Panc1 (cell line): ENCODE measurements around the gene MYRIP. TPM values are rescaled to one million over a fixed set of nuclear protein-coding genes. Genes with fewer than 3 reads are reported as not detected.

Experiments used
- ATAC-seq: fragments of 200-7000 bp; cut with Tn5 transposase; 2 replicates; pipeline ENCODE4 v1.9.1; 2020; ENCODE audit warnings: mild to moderate bottlenecking, moderate library complexity
- BruUV-seq: library from RNA; stranded (reverse); fragments of 400-500 nt; replicated peaks from 2 replicates; lab custom pipeline; 2021; lab: Mats Ljungman, UMichigan
- CTCF ChIA-PET: fragments of 300-600 bp; sonication (Branson Sonifier 250); formaldehyde crosslinking; loops from one replicate; lab custom pipeline; 2022; ENCODE audit warnings: antibody characterized with exemption; lab: Charles Lee
- POLR2A ChIA-PET: fragments of 300-600 bp; sonication (Branson Sonifier 250); formaldehyde crosslinking; loops from one replicate; lab custom pipeline; 2022; ENCODE audit warnings: antibody characterized with exemption; lab: Charles Lee
- DNase-seq: peaks from one replicate; pipeline ENCODE4 v3.0.0-alpha.2; 2010; ENCODE audit warnings: low read depth, low spot score
- H3K27ac ChIP-seq: 2 replicates; pipeline ENCODE4 v1.5.1; 2011; ENCODE audit warnings: mild to moderate bottlenecking, low read length, inconsistent platforms
- H3K27me3 ChIP-seq: fragments of 200-500 bp; sonication (Bioruptor generic); 2 replicates; pipeline ENCODE4 v1.6.0; 2014; ENCODE audit warnings: low read length, inconsistent platforms; ENCODE audit not compliant: control insufficient read depth, insufficient read depth
- H3K36me3 ChIP-seq: fragments of 200-500 bp; sonication (Bioruptor generic); 2 replicates; pipeline ENCODE4 v1.5.1; 2014; ENCODE audit warnings: inconsistent platforms, mild to moderate bottlenecking, low read length, moderate library complexity; ENCODE audit not compliant: control insufficient read depth, insufficient read depth
- H3K4me1 ChIP-seq: 2 replicates; pipeline ENCODE4 v1.5.1; 2011; ENCODE audit warnings: inconsistent platforms, mild to moderate bottlenecking, low read length, moderate library complexity; ENCODE audit not compliant: control insufficient read depth, insufficient read depth
- H3K4me3 ChIP-seq, 2 experiments: 2 replicates each; pipeline ENCODE4 v1.5.1; 2011 to 2012; ENCODE audit warnings: low read depth in 2 of 2, low read length in 2 of 2, mild to moderate bottlenecking in 2 of 2, inconsistent platforms in 1 of 2, moderate library complexity in 1 of 2
- H3K9me3 ChIP-seq: fragments of 200-500 bp; sonication (Bioruptor generic); 2 replicates; pipeline ENCODE4 v1.5.1; 2014; ENCODE audit warnings: low read depth, mild to moderate bottlenecking, inconsistent platforms, low read length, moderate library complexity; ENCODE audit not compliant: control insufficient read depth, insufficient read depth
- POLR2AphosphoS5 ChIP-seq: IDR thresholded peaks from 2 replicates; pipeline ENCODE4 v1.6.1; 2012; ENCODE audit warnings: mild to moderate bottlenecking, low read depth, low read length, moderate library complexity
- SIN3A ChIP-seq: IDR thresholded peaks from 2 replicates; pipeline ENCODE4 v1.6.1; 2012; ENCODE audit warnings: low read depth, mild to moderate bottlenecking, low read length, moderate library complexity, borderline replicate concordance; ENCODE audit not compliant: insufficient read depth
- TCF7L2 ChIP-seq: IDR thresholded peaks from 2 replicates; pipeline ENCODE4 v1.6.1; 2011; ENCODE audit warnings: mild to moderate bottlenecking, low read depth, low read length, inconsistent platforms
- in situ Hi-C: cut with HindIII; loops from 2 replicates; pipeline ENCODE4 v1.10.0; 2016; ENCODE audit warnings: low sequenced_read_pairs, low pct_unique_long_range_greater_than_20kb
- intact Hi-C: fragments of 100-400 bp; cut with micrococcal nuclease; formaldehyde crosslinking; loops from one replicate; pipeline ENCODE4 v1.10.0; 2022; ENCODE audit not compliant: unreplicated experiment
- total RNA-seq: library from RNA; stranded (reverse); gene quantifications from one replicate; pipeline ENCODE4 v1.2.1, GENCODE V29; 2021; ENCODE audit not compliant: unreplicated experiment
- TF ChIP-seq, protein P1 (sequence below): fragments of 450-650 bp; IDR thresholded peaks from 2 replicates; pipeline ENCODE4 v1.5.1; 2017; ENCODE audit warnings: mild to moderate bottlenecking
- TF ChIP-seq, protein P2 (sequence below), 2 experiments: IDR thresholded peaks; 2 replicates each; pipeline ENCODE4 v1.6.1; 2011 to 2012; ENCODE audit warnings: low read depth in 2 of 2, control low read depth in 1 of 2, low read length in 1 of 2, mild to moderate bottlenecking in 1 of 2, moderate library complexity in 1 of 2; ENCODE audit not compliant: insufficient read depth in 1 of 2

MYRIP gene
- total RNA-seq, 1 experiment from 2014 or later = 0.59 TPM

DNA sequence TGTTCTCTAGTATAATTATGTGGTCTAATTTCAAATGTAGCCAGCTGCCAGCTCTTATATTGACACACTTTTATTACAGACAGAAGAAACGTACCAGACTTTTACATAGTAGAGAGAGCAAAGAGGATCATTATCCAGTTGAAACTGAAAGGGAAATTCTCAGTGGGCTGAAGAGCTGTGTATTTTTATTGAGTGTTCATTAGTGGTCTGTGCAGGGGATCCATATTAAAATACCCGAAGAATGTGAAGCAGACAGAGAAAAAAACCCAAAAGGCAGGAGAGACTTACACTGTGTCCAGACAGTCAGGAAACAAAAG is 41.3 kb downstream of the MYRIP start:
- H3K27me3 ChIP-seq = no peaks in the 10 kb centered on the region
- H3K4me3 ChIP-seq = no peak overlapping the region
- no TSS peak for BruUV-seq
- intact Hi-C loops = no loop called here
- ChIA-PET CTCF (no interaction called here), POLR2A (no interaction called here)
- no peaks in the 10 kb centered on the region for H3K36me3 ChIP-seq
- no peaks in the 10 kb centered on the region for H3K9me3 ChIP-seq
- ATAC-seq (no peak), DNase-seq (no peak)
- TF ChIP-seq, protein P1, sequence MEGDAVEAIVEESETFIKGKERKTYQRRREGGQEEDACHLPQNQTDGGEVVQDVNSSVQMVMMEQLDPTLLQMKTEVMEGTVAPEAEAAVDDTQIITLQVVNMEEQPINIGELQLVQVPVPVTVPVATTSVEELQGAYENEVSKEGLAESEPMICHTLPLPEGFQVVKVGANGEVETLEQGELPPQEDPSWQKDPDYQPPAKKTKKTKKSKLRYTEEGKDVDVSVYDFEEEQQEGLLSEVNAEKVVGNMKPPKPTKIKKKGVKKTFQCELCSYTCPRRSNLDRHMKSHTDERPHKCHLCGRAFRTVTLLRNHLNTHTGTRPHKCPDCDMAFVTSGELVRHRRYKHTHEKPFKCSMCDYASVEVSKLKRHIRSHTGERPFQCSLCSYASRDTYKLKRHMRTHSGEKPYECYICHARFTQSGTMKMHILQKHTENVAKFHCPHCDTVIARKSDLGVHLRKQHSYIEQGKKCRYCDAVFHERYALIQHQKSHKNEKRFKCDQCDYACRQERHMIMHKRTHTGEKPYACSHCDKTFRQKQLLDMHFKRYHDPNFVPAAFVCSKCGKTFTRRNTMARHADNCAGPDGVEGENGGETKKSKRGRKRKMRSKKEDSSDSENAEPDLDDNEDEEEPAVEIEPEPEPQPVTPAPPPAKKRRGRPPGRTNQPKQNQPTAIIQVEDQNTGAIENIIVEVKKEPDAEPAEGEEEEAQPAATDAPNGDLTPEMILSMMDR = no peak
- TF ChIP-seq POLR2AphosphoS5 (no peak), TCF7L2 (no peak), SIN3A (no peak)
- TF ChIP-seq, protein P2, sequence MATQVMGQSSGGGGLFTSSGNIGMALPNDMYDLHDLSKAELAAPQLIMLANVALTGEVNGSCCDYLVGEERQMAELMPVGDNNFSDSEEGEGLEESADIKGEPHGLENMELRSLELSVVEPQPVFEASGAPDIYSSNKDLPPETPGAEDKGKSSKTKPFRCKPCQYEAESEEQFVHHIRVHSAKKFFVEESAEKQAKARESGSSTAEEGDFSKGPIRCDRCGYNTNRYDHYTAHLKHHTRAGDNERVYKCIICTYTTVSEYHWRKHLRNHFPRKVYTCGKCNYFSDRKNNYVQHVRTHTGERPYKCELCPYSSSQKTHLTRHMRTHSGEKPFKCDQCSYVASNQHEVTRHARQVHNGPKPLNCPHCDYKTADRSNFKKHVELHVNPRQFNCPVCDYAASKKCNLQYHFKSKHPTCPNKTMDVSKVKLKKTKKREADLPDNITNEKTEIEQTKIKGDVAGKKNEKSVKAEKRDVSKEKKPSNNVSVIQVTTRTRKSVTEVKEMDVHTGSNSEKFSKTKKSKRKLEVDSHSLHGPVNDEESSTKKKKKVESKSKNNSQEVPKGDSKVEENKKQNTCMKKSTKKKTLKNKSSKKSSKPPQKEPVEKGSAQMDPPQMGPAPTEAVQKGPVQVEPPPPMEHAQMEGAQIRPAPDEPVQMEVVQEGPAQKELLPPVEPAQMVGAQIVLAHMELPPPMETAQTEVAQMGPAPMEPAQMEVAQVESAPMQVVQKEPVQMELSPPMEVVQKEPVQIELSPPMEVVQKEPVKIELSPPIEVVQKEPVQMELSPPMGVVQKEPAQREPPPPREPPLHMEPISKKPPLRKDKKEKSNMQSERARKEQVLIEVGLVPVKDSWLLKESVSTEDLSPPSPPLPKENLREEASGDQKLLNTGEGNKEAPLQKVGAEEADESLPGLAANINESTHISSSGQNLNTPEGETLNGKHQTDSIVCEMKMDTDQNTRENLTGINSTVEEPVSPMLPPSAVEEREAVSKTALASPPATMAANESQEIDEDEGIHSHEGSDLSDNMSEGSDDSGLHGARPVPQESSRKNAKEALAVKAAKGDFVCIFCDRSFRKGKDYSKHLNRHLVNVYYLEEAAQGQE (IDR thresholded peaks at IDR 0.05; ENCODE audit: insufficient read depth in 1 of 2, low read depth in 2 of 2, low read length in 1 of 2) = no peak
- no peak overlapping the region for H3K27ac ChIP-seq
- in situ Hi-C loops = no loop called here
- no peaks in the 10 kb centered on the region for H3K4me1 ChIP-seq

DNA sequence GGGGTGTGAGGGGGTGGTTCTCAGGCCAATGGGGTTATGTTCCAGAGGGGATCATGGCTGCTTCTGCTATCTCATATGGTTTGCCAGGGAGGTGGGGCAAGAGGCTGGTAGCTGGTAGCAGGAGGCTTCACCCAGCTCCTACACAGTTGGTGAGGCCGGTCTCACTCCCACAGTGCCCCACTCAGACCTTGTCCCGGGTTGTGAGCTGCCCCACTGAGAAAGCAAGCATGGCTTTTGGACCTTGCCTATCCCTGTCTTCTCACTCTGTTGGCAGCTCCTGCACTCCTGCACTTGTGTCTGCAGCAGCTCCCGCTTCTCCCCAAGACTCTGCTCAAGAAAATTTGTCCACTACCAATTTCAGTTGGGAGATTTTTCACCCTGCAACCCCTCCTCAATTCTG is 46.1 kb downstream of the MYRIP start:
- no peak overlapping the region for H3K4me3 ChIP-seq
- intact Hi-C loops (no loop called here), in situ Hi-C loops (no loop called here)
- BruUV-seq = no TSS peak
- no peaks in the 10 kb centered on the region for H3K36me3 ChIP-seq
- TF ChIP-seq TCF7L2 (no peak), POLR2AphosphoS5 (no peak), SIN3A (no peak)
- TF ChIP-seq, protein P2 (IDR thresholded peaks at IDR 0.05; ENCODE audit: insufficient read depth in 1 of 2, low read depth in 2 of 2, low read length in 1 of 2) = no peak
- TF ChIP-seq, protein P1 = no peak
- H3K27me3 ChIP-seq = no peaks in the 10 kb centered on the region
- CTCF ChIA-PET = no interaction called here
- POLR2A ChIA-PET = no interaction called here
- H3K27ac ChIP-seq = no peak overlapping the region
- H3K9me3 ChIP-seq = no peaks in the 10 kb centered on the region
- DNase-seq (no peak), ATAC-seq (no peak)
- H3K4me1 ChIP-seq = no peaks in the 10 kb centered on the region
